H1 (cell line): ENCODE results near the gene BRD8. TPM values are rescaled to one million over a fixed set of nuclear protein-coding genes. Genes with fewer than 3 reads are reported as not detected.

ENCODE experiments used
- CTCF ChIA-PET: fragments of 300-600 bp; sonication (Branson Sonifier 250); formaldehyde crosslinking; loops from one replicate; lab custom pipeline; 2021; ENCODE audit not compliant: partially characterized antibody; lab: Charles Lee
- POLR2A ChIA-PET: fragments of 300-600 bp; sonication (Branson Sonifier 250); formaldehyde crosslinking; loops from one replicate; lab custom pipeline; 2021; ENCODE audit warnings: inconsistent platforms; ENCODE audit not compliant: partially characterized antibody; lab: Charles Lee
- DNase-seq, 2 experiments: peaks; one replicate each; pipeline versions ENCODE4 v3.0.0 to v3.0.0-alpha.2; 2010 to 2022; ENCODE audit warnings: low spot score in 2 of 2, low read depth in 1 of 2, mixed read lengths in 1 of 2
- FAIRE-seq: peaks from 2 replicates; lab custom pipeline; 2011; peaks lifted over from hg19 to GRCh38; lab: Jason Lieb, UNC
- H2AFZ ChIP-seq: 2 replicates; pipeline ENCODE4 v1.8.1; 2012; ENCODE audit warnings: low read length, inconsistent platforms
- H2AK5ac ChIP-seq: 2 replicates; pipeline ENCODE4 v1.6.1; 2013; ENCODE audit warnings: low read depth, low read length
- H2BK120ac ChIP-seq: replicated peaks from 2 replicates; pipeline ENCODE3; 2013; ENCODE audit warnings: low read depth, low read length, inconsistent platforms
- H2BK12ac ChIP-seq: 2 replicates; pipeline ENCODE4 v1.6.1; 2013; ENCODE audit warnings: low read depth, low read length
- H2BK15ac ChIP-seq: 2 replicates; pipeline ENCODE4 v1.6.1; 2013; ENCODE audit warnings: low read length
- H2BK20ac ChIP-seq: 2 replicates; pipeline ENCODE4 v1.6.1; 2013; ENCODE audit warnings: low read length
- H2BK5ac ChIP-seq: 2 replicates; pipeline ENCODE4 v1.6.1; 2013; ENCODE audit warnings: low read depth, low read length
- H3K14ac ChIP-seq: 2 replicates; pipeline ENCODE4 v1.6.1; 2013; ENCODE audit warnings: inconsistent platforms; ENCODE audit not compliant: insufficient read length
- H3K18ac ChIP-seq: 2 replicates; pipeline ENCODE4 v1.6.1; 2013; ENCODE audit warnings: low read length; ENCODE audit errors: extremely low read depth
- H3K23ac ChIP-seq: 2 replicates; pipeline ENCODE4 v1.6.1; 2013; ENCODE audit warnings: inconsistent platforms; ENCODE audit not compliant: insufficient read length
- H3K23me2 ChIP-seq: 2 replicates; pipeline ENCODE4 v1.6.1; 2013; ENCODE audit warnings: low read depth, low read length
- H3K27ac ChIP-seq: 2 replicates; pipeline ENCODE4 v1.6.1; 2011; ENCODE audit warnings: low read depth, low read length, inconsistent platforms
- H3K27me3 ChIP-seq, 4 experiments: replicated peaks in 1 of 4; 1 replicate in 1 of 4; 2 replicates in 3 of 4; pipeline versions ENCODE4 v1.6.1 to v1.8.1; 2011 to 2013; ENCODE audit warnings: low read length in 3 of 4, mild to moderate bottlenecking in 3 of 4, inconsistent platforms in 2 of 4, mixed read lengths in 2 of 4, moderate library complexity in 1 of 4; ENCODE audit not compliant: control insufficient read depth in 3 of 4, insufficient read depth in 3 of 4; ENCODE audit errors: extremely low read depth in 1 of 4
- H3K36me3 ChIP-seq, 4 experiments: 2 replicates each; pipeline versions ENCODE4 v1.6.1 to v1.8.1; 2011 to 2013; ENCODE audit warnings: mild to moderate bottlenecking in 4 of 4, low read length in 3 of 4, moderate library complexity in 2 of 4, control low read depth in 1 of 4, inconsistent platforms in 1 of 4; ENCODE audit not compliant: insufficient read depth in 4 of 4, control insufficient read depth in 2 of 4
- H3K4ac ChIP-seq: replicated peaks from 2 replicates; pipeline ENCODE3; 2013; ENCODE audit warnings: low read length, low read depth, mixed read lengths, inconsistent platforms; ENCODE audit not compliant: insufficient read length
- H3K4me1 ChIP-seq, 4 experiments: replicated peaks in 1 of 4; 1 replicate in 1 of 4; 2 replicates in 3 of 4; pipeline versions ENCODE4 v1.6.1 to v1.8.1; 2011 to 2013; ENCODE audit warnings: low read length in 3 of 4, inconsistent platforms in 2 of 4, mixed read lengths in 1 of 4; ENCODE audit not compliant: insufficient read depth in 4 of 4, control insufficient read depth in 3 of 4
- H3K4me2 ChIP-seq, 2 experiments: 2 replicates each; pipeline versions ENCODE4 v1.6.1 to v1.8.1; 2011 to 2013; ENCODE audit warnings: low read depth in 2 of 2, low read length in 2 of 2, control low read depth in 1 of 2, inconsistent platforms in 1 of 2, mild to moderate bottlenecking in 1 of 2; ENCODE audit not compliant: insufficient read depth in 1 of 2
- H3K4me3 ChIP-seq, 4 experiments: fragments of 200-600, 300-600 bp in 1 of 4; sonication (generic), shearing (Covaris generic), sonication (Bioruptor Twin) in 1 of 4; 2 replicates each; pipeline versions ENCODE4 v1.5.1 to v1.8.1; 2011 to 2016; ENCODE audit warnings: low read length in 4 of 4, low read depth in 3 of 4, control low read depth in 2 of 4, inconsistent platforms in 2 of 4, mild to moderate bottlenecking in 2 of 4, mixed read lengths in 1 of 4, moderate library complexity in 1 of 4; ENCODE audit not compliant: insufficient read depth in 2 of 4; ENCODE audit errors: extremely low read depth in 1 of 4
- H3K56ac ChIP-seq: replicated peaks from 2 replicates; pipeline ENCODE3; 2013; ENCODE audit warnings: low read depth, mild to moderate bottlenecking, mixed read lengths, low read length, inconsistent platforms; ENCODE audit not compliant: insufficient read length
- H3K79me1 ChIP-seq: 2 replicates; pipeline ENCODE4 v1.6.1; 2013; ENCODE audit warnings: low read depth, low read length, control low read depth
- H3K79me2 ChIP-seq, 2 experiments: 2 replicates each; pipeline versions ENCODE4 v1.6.1 to v1.8.1; 2012 to 2013; ENCODE audit warnings: low read length in 2 of 2, mild to moderate bottlenecking in 2 of 2, inconsistent platforms in 1 of 2; ENCODE audit not compliant: insufficient read depth in 2 of 2, control insufficient read depth in 1 of 2
- H3K9ac ChIP-seq, 4 experiments: replicated peaks in 1 of 4; 1 replicate in 1 of 4; 2 replicates in 3 of 4; pipeline versions ENCODE4 v1.6.1 to v1.8.1; 2011 to 2013; ENCODE audit warnings: low read depth in 3 of 4, low read length in 3 of 4, control low read depth in 2 of 4, mild to moderate bottlenecking in 2 of 4, moderate library complexity in 2 of 4, inconsistent platforms in 1 of 4; ENCODE audit errors: extremely low read depth in 1 of 4
- H3K9me3 ChIP-seq, 2 experiments: 2 replicates each; pipeline versions ENCODE4 v1.6.1 to v1.8.1; 2012 to 2013; ENCODE audit warnings: mild to moderate bottlenecking in 2 of 2, moderate library complexity in 2 of 2, control low read depth in 1 of 2, inconsistent platforms in 1 of 2, low read depth in 1 of 2, low read length in 1 of 2, mixed read lengths in 1 of 2; ENCODE audit not compliant: insufficient read depth in 2 of 2
- H4K20me1 ChIP-seq, 2 experiments: replicated peaks in 1 of 2; 2 replicates each; pipeline versions ENCODE3 to v1.8.1; 2011 to 2013; ENCODE audit warnings: inconsistent platforms in 2 of 2, low read length in 2 of 2, mild to moderate bottlenecking in 1 of 2; ENCODE audit not compliant: insufficient read depth in 2 of 2, control insufficient read depth in 1 of 2
- H4K5ac ChIP-seq: 2 replicates; pipeline ENCODE4 v1.6.1; 2013; ENCODE audit warnings: low read length, low read depth, mixed read lengths, inconsistent platforms; ENCODE audit not compliant: insufficient read length
- H4K8ac ChIP-seq: 2 replicates; pipeline ENCODE4 v1.8.0; 2013; ENCODE audit warnings: mild to moderate bottlenecking, moderate library complexity, low read length, inconsistent platforms; ENCODE audit not compliant: insufficient read depth; ENCODE audit errors: extremely low read depth
- H4K91ac ChIP-seq: replicated peaks from 2 replicates; pipeline ENCODE3; 2013; ENCODE audit warnings: low read length, mixed read lengths, inconsistent platforms; ENCODE audit not compliant: insufficient read length
- BACH1 ChIP-seq: IDR thresholded peaks from 2 replicates; pipeline ENCODE4 v1.6.1; 2012; ENCODE audit warnings: low read length, improper control_type of control experiment
- BCL11A ChIP-seq, 2 experiments: IDR thresholded peaks; one replicate each; pipeline ENCODE4 v1.6.1; 2011; ENCODE audit warnings: low read depth in 2 of 2, low read length in 2 of 2, mild to moderate bottlenecking in 2 of 2
- BRCA1 ChIP-seq: IDR thresholded peaks from 2 replicates; pipeline ENCODE4 v1.6.1; 2012; ENCODE audit warnings: low read depth, low read length, improper control_type of control experiment
- CHD2 ChIP-seq: IDR thresholded peaks from 2 replicates; pipeline ENCODE4 v1.6.1; 2012; ENCODE audit warnings: low read length, improper control_type of control experiment
- CREB1 ChIP-seq: IDR thresholded peaks from 2 replicates; pipeline ENCODE4 v1.6.1; 2012; ENCODE audit warnings: inconsistent platforms
- JUND ChIP-seq: IDR thresholded peaks from 2 replicates; pipeline ENCODE4 v1.6.1; 2011; ENCODE audit warnings: mild to moderate bottlenecking, improper control_type of control experiment, low read length
- KDM4A ChIP-seq: IDR thresholded peaks from one replicate; pipeline ENCODE4 v1.7.1; 2012; ENCODE audit warnings: low read depth, mild to moderate bottlenecking, moderate library complexity, low read length, inconsistent platforms; ENCODE audit not compliant: severe bottlenecking
- KDM5A ChIP-seq: fragments of 200-600 bp; IDR thresholded peaks from 2 replicates; pipeline ENCODE4 v1.7.1; 2012; ENCODE audit warnings: mild to moderate bottlenecking, low read length, inconsistent platforms, mixed read lengths
- PHF8 ChIP-seq: fragments of 200-600 bp; sonication (generic); conservative IDR thresholded peaks from 2 replicates; pipeline ENCODE4 v1.7.1; 2012; ENCODE audit warnings: low read depth, mild to moderate bottlenecking, inconsistent platforms, low read length, moderate library complexity
- RBBP5 ChIP-seq: IDR thresholded peaks from 2 replicates; pipeline ENCODE4 v1.7.1; 2012; ENCODE audit warnings: low read depth, mild to moderate bottlenecking, inconsistent platforms, low read length, moderate library complexity, borderline replicate concordance
- SIX5 ChIP-seq: IDR thresholded peaks from 2 replicates; pipeline ENCODE4 v1.6.1; 2011; ENCODE audit warnings: mild to moderate bottlenecking, low read depth, low read length
- TBP ChIP-seq: IDR thresholded peaks from 2 replicates; pipeline ENCODE4 v1.6.1; 2011; ENCODE audit warnings: low read depth, low read length, improper control_type of control experiment
- YY1 ChIP-seq: IDR thresholded peaks from 2 replicates; pipeline ENCODE4 v1.6.1; 2011; ENCODE audit warnings: low read depth, mild to moderate bottlenecking, low read length
- WGBS, 2 experiments: shearing (Covaris generic) in 1 of 2; methylation state at CpG; one replicate each; pipeline versions ENCODE4 v1.1.6 to v1.1.7; 2013 to 2015; ENCODE audit warnings: low lambda C conversion rate in 2 of 2, mixed read lengths in 2 of 2, inconsistent platforms in 1 of 2, low coverage in 1 of 2, missing lambda C conversion rate in 1 of 2; ENCODE audit not compliant: insufficient replicate concordance in 2 of 2, insufficient coverage in 1 of 2, insufficient read length in 1 of 2; ENCODE audit errors: extremely low coverage in 1 of 2, missing lambda C conversion rate in 1 of 2; 5-methylcytosine and 5-hydroxymethylcytosine counted together
- polyA plus RNA-seq, 7 experiments: library from polyadenylated mRNA; depleted of rRNA in 3 of 7; stranded (reverse) in 5 of 7; unstranded in 2 of 7; fragments of >200 nt in 5 of 7; fragments of 200-250 nt in 2 of 7; gene quantifications; 1 replicate in 5 of 7; 2 replicates in 1 of 7; 4 replicates in 1 of 7; pipeline versions ENCODE4 v1.2.1 to v1.2.3, GENCODE V29; 2011 to 2013; ENCODE audit warnings: missing spikeins in 2 of 7, mixed read lengths in 2 of 7
- total RNA-seq: library from RNA; stranded (reverse); fragmentation: NEBNext Ultra II Directional; extraction: Animal tissue kit (Norgen Biotek cat#: 25700); gene quantifications from 2 replicates; pipeline ENCODE4 v1.2.1, GENCODE V29; 2021

The BRD8 gene
- total and polyA plus RNA-seq, 2 of the 8 experiments (the other 6 are each of a cell fraction or from before 2014, with no cell fraction given), result 37.8 to 75.8 TPM

GRCh38 chr5:138177941-138178515 lies 402 bp downstream of the BRD8 start:
- 0% methylated on average over 16 of the region's 16 CpGs; no CpG with 5 or more reads in 1 of the 2 experiments for WGBS, 2 experiments
- FAIRE-seq, result no peak
- TF ChIP-seq CREB1, result no peak
- TF ChIP-seq CHD2, result no peak
- TF ChIP-seq BCL11A (IDR thresholded peaks at IDR 0.05; ENCODE audit: low read depth in 2 of 2, low read length in 2 of 2), result no peak
- TF ChIP-seq RBBP5, result no peak
- no peak for TF ChIP-seq TBP
- no peak for TF ChIP-seq YY1
- peak; percentile 48 for TF ChIP-seq KDM4A
- 0 out of 2 replicates have a peak, but pooled peaks have one; percentile 88 for TF ChIP-seq PHF8
- no peak for TF ChIP-seq SIX5
- TF ChIP-seq KDM5A, result no peak
- no peak for TF ChIP-seq BRCA1
- no peak for TF ChIP-seq BACH1
- TF ChIP-seq JUND, result no peak

More at GRCh38 chr5:138177941-138178515, 402 bp downstream of the BRD8 start:
- H3K23me2 ChIP-seq, result peaks cover 8% of the 10 kb centered on the region
- H2AFZ ChIP-seq, result peak overlapping the region; percentile 96
- ChIA-PET POLR2A (interaction anchor here (0.6 to 4.6 kb wide), 12 partner anchors 10 to 261 kb away, joined by 3 to 37 read pairs (median 8); partner anchors contain the start of genes CDC23, CDC25C, FAM53C and KDM3B), CTCF (interaction anchor here (0.8 to 1.7 kb wide), 8 partner anchors 10 to 174 kb away, joined by 3 to 6 read pairs (median 3); partner anchors contain the start of gene KDM3B)
- no peak overlapping the region for H3K23ac ChIP-seq
- H3K9me3 ChIP-seq, result no peaks in the 10 kb centered on the region
- H2BK15ac ChIP-seq, result no peak overlapping the region
- H2BK12ac ChIP-seq, result no peak overlapping the region; the same call in 1 of the 2 replicates
- peak overlapping the region; percentile 91 to 100 (median 96) for H3K4me3 ChIP-seq
- H3K18ac ChIP-seq, result peak overlapping the region; percentile 80; the same call in 1 of the 2 replicates
- no peak overlapping the region for H3K4ac ChIP-seq
- H3K4me2 ChIP-seq, result peak overlapping the region; percentile 83 to 87
- no peak overlapping the region for H2BK20ac ChIP-seq
- no peak for DNase-seq
- no peak overlapping the region for H4K91ac ChIP-seq
- H3K27ac ChIP-seq, result peak overlapping the region; percentile 91
- H3K27me3 ChIP-seq, result no peaks in the 10 kb centered on the region
- H4K20me1 ChIP-seq, result peaks cover 1 to 2% of the 10 kb centered on the region in 2 experiments
- peaks cover 19 to 53% (median 27%) of the 10 kb centered on the region in 4 experiments for H3K36me3 ChIP-seq
- peak overlapping the region; percentile 57 for H4K5ac ChIP-seq
- H3K79me2 ChIP-seq, result peaks cover 0 to 40% of the 10 kb centered on the region in 2 experiments; a peak in 2 of 4 replicates
- H3K56ac ChIP-seq, result peak overlapping the region; percentile 52
- no peak overlapping the region for H3K14ac ChIP-seq
- peaks cover 4% of the 10 kb centered on the region; the same call in 1 of the 2 replicates for H3K79me1 ChIP-seq
- peak overlapping the region; percentile 90; the same call in 1 of the 2 replicates for H4K8ac ChIP-seq
- H3K4me1 ChIP-seq, result no peaks in the 10 kb centered on the region; a peak in 2 of 7 replicates
- H2AK5ac ChIP-seq, result peak overlapping the region; percentile 59; the same call in 1 of the 2 replicates
- peak overlapping the region; percentile 59 to 99 (median 88) for H3K9ac ChIP-seq
- no peak overlapping the region for H2BK120ac ChIP-seq
- peak overlapping the region; percentile 96 for H2BK5ac ChIP-seq
